HUES48 (cell line): ENCODE measurements around the gene TNFAIP2.
"Not testable (repeated sequence)": the region's sequence is repeated elsewhere in the genome, so short reads cannot be mapped to it uniquely, and the experiment has no call there.

ENCODE experiments used
- H3K27ac ChIP-seq: one replicate; pipeline ENCODE4 v1.7.0; 2013; ENCODE audit warnings: low read depth, low read length, inconsistent platforms
- H3K27me3 ChIP-seq: 2 replicates; pipeline ENCODE4 v1.6.1; 2013; ENCODE audit warnings: mild to moderate bottlenecking, low read length; ENCODE audit not compliant: control insufficient read depth, insufficient read depth
- H3K36me3 ChIP-seq: 2 replicates; pipeline ENCODE4 v1.6.1; 2013; ENCODE audit warnings: low read length; ENCODE audit not compliant: control insufficient read depth, insufficient read depth
- H3K4me1 ChIP-seq: 2 replicates; pipeline ENCODE4 v1.6.1; 2013; ENCODE audit warnings: mild to moderate bottlenecking, low read length; ENCODE audit not compliant: control insufficient read depth, insufficient read depth
- H3K4me3 ChIP-seq: 2 replicates; pipeline ENCODE4 v1.5.1; 2013; ENCODE audit warnings: mild to moderate bottlenecking, low read depth, low read length
- H3K9ac ChIP-seq: 2 replicates; pipeline ENCODE4 v1.6.1; 2013; ENCODE audit warnings: mild to moderate bottlenecking, low read depth, low read length, moderate library complexity
- H3K9me3 ChIP-seq: 2 replicates; pipeline ENCODE4 v1.6.1; 2013; ENCODE audit warnings: low read length; ENCODE audit not compliant: control insufficient read depth, insufficient read depth

Gene TNFAIP2

GRCh38 chr14:103141117-103141796 is 18.0 kb downstream of the TNFAIP2 start:
- Histone ChIP-seq H3K27me3 (peaks cover 15% of the 10 kb centered on the region), H3K27ac (no peak overlapping the region), H3K4me3 (no peak overlapping the region), H3K9me3 (no peaks in the 10 kb centered on the region), H3K4me1 (no peaks in the 10 kb centered on the region; the same call in 1 of the 2 replicates), H3K9ac (no peak overlapping the region), H3K36me3 (no peaks in the 10 kb centered on the region)

- no peak overlapping the region for H3K27ac ChIP-seq
- H3K9ac ChIP-seq, result no peak overlapping the region
- no peaks in the 10 kb centered on the region; the same call in 1 of the 2 replicates for H3K4me1 ChIP-seq
- no peaks in the 10 kb centered on the region for H3K36me3 ChIP-seq
- peaks cover 15% of the 10 kb centered on the region for H3K27me3 ChIP-seq
- no peak overlapping the region for H3K4me3 ChIP-seq
- no peaks in the 10 kb centered on the region for H3K9me3 ChIP-seq
These were observed 18.8 kb downstream of the TNFAIP2 start for GRCh38 chr14:103142026-103142425.

GRCh38 chr14:103142721-103143302 is 19.6 kb downstream of the TNFAIP2 start:
- Histone ChIP-seq H3K36me3 (no peaks in the 10 kb centered on the region), H3K27ac (no peak overlapping the region)

GRCh38 chr14:103143506-103143905 is 20.2 kb downstream of the TNFAIP2 start:
- no peak overlapping the region for H3K9ac ChIP-seq
- no peaks in the 10 kb centered on the region for H3K36me3 ChIP-seq
- peaks cover 15% of the 10 kb centered on the region for H3K27me3 ChIP-seq
- no peaks in the 10 kb centered on the region; the same call in 1 of the 2 replicates for H3K4me1 ChIP-seq
- H3K9me3 ChIP-seq, result no peaks in the 10 kb centered on the region
- H3K4me3 ChIP-seq, result no peak overlapping the region
- no peak overlapping the region for H3K27ac ChIP-seq

More at GRCh38 chr14:103142721-103143302, 19.6 kb downstream of the TNFAIP2 start:
- Histone ChIP-seq H3K9me3 (no peaks in the 10 kb centered on the region), H3K27me3 (peaks cover 15% of the 10 kb centered on the region), H3K4me3 (no peak overlapping the region), H3K9ac (no peak overlapping the region), H3K4me1 (no peaks in the 10 kb centered on the region; the same call in 1 of the 2 replicates)

GRCh38 chr14:103144085-103144484 is 20.8 kb downstream of the TNFAIP2 start:
- Histone ChIP-seq H3K9me3 (no peaks in the 10 kb centered on the region), H3K9ac (no peak overlapping the region), H3K27me3 (peaks cover 14% of the 10 kb centered on the region), H3K4me1 (no peaks in the 10 kb centered on the region; the same call in 1 of the 2 replicates), H3K36me3 (no peaks in the 10 kb centered on the region), H3K27ac (no peak overlapping the region), H3K4me3 (no peak overlapping the region)

- no peaks in the 10 kb centered on the region for H3K27me3 ChIP-seq
- H3K4me3 ChIP-seq, result no peak overlapping the region
- H3K4me1 ChIP-seq, result no peaks in the 10 kb centered on the region; the same call in 1 of the 2 replicates
- no peaks in the 10 kb centered on the region for H3K36me3 ChIP-seq
- no peaks in the 10 kb centered on the region for H3K9me3 ChIP-seq
- H3K9ac ChIP-seq, result no peak overlapping the region
- no peak overlapping the region for H3K27ac ChIP-seq
These were observed 23.0 kb downstream of the TNFAIP2 start for GRCh38 chr14:103146141-103146709.

GRCh38 chr14:103149351-103150237 is 26.3 kb downstream of the TNFAIP2 start:
- H3K36me3 ChIP-seq, result no peaks in the 10 kb centered on the region
- no peak overlapping the region for H3K9ac ChIP-seq
- no peaks in the 10 kb centered on the region for H3K27me3 ChIP-seq
- H3K9me3 ChIP-seq, result no peaks in the 10 kb centered on the region
- no peak overlapping the region for H3K27ac ChIP-seq
- H3K4me1 ChIP-seq, result no peaks in the 10 kb centered on the region
- H3K4me3 ChIP-seq, result no peak overlapping the region

GRCh38 chr14:103151270-103151945 is 28.1 kb downstream of the TNFAIP2 start:
- Histone ChIP-seq H3K4me1 (no peaks in the 10 kb centered on the region), H3K36me3 (no peaks in the 10 kb centered on the region), H3K27ac (no peak overlapping the region), H3K9ac (no peak overlapping the region), H3K9me3 (no peaks in the 10 kb centered on the region), H3K27me3 (no peaks in the 10 kb centered on the region), H3K4me3 (no peak overlapping the region)

GRCh38 chr14:103155010-103155409 is 31.7 kb downstream of the TNFAIP2 start:
- no peaks in the 10 kb centered on the region for H3K27me3 ChIP-seq
- no peaks in the 10 kb centered on the region for H3K9me3 ChIP-seq
- no peaks in the 10 kb centered on the region; the same call in 1 of the 2 replicates for H3K4me1 ChIP-seq
- no peak overlapping the region for H3K9ac ChIP-seq
- no peak overlapping the region for H3K4me3 ChIP-seq
- no peaks in the 10 kb centered on the region for H3K36me3 ChIP-seq
- no peak overlapping the region for H3K27ac ChIP-seq

- H3K27ac ChIP-seq, H3K27me3 ChIP-seq, H3K4me3 ChIP-seq, H3K4me1 ChIP-seq, H3K9ac ChIP-seq, H3K9me3 ChIP-seq, H3K36me3 ChIP-seq: not testable (repeated sequence)
These were observed 32.2 kb downstream of the TNFAIP2 start for GRCh38 chr14:103155416-103155815.
